ENCODE measurements around the gene PNPT1. TPM values are rescaled to one million over a fixed set of nuclear protein-coding genes. Genes with fewer than 3 reads are reported as not detected.
"Not testable (repeated sequence)": the region's sequence is repeated elsewhere in the genome, so short reads cannot be mapped to it uniquely, and the experiment has no call there.

PNPT1 gene
- total RNA-seq, 2 experiments from 2014 or later = 10.2 to 10.3 TPM

DNA sequence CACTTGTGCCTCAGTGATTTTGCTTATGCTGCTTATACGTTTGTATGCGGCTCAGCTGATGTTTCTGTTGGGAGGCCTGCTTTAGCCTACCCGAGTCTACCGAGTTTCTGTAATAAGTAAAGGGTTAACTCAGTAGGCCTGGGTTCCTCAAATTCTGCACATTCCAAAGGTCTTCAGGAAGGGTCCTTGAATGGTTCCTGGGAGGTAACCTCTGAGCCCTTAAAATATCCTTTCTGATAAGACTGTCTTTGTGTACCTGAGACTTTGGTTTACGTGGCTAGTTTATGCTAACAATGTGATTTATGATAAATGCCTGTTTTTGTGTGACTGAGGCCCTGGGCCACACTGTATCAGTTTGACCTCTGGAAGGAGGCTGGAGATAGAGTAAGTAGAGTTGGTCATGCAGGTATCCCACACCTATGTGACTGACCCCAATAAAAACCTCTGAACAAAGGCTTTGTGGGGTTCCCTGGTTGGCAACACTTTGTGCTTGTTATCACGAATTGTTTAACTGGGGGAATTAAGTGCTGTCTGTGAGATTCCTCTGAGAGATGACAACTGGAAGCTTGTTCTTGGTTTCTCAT is 18.9 kb upstream of the PNPT1 start:
- ATAC-seq (ENCODE audit: poor library complexity) (no peak), DNase-seq (no peak)
- Mint-ChIP-seq H3K27ac (no peak overlapping the region), H3K9me3 (no peaks in the 10 kb centered on the region), H3K4me3 (no peak overlapping the region), H3K36me3 (ENCODE audit: low read depth) (no peaks in the 10 kb centered on the region), H3K27me3 (peaks cover 2% of the 10 kb centered on the region), H3K4me1 (ENCODE audit: low read depth) (no peaks in the 10 kb centered on the region)
- Histone ChIP-seq H3K4me3 (ENCODE audit: low read length) (no peak overlapping the region), H3K4me1 (ENCODE audit: insufficient read depth, low read length) (no peaks in the 10 kb centered on the region), H3K27me3 (ENCODE audit: control insufficient read depth in 1 of 2, insufficient read depth in 2 of 2, low read length in 2 of 2) (no peaks in the 10 kb centered on the region), H3K27ac (ENCODE audit: low read depth in 1 of 2, low read length in 2 of 2) (no peak overlapping the region), H3K36me3 (ENCODE audit: insufficient read depth, low read length) (no peaks in the 10 kb centered on the region), H3K9me3 (ENCODE audit: control insufficient read depth in 1 of 2, insufficient read depth in 1 of 2, low read length in 2 of 2) (no peaks in the 10 kb centered on the region)
- CTCF ChIA-PET = no interaction called here
- intact Hi-C loops (cut with DNase I, micrococcal nuclease) = no loop called here
- TF ChIP-seq, protein P1, sequence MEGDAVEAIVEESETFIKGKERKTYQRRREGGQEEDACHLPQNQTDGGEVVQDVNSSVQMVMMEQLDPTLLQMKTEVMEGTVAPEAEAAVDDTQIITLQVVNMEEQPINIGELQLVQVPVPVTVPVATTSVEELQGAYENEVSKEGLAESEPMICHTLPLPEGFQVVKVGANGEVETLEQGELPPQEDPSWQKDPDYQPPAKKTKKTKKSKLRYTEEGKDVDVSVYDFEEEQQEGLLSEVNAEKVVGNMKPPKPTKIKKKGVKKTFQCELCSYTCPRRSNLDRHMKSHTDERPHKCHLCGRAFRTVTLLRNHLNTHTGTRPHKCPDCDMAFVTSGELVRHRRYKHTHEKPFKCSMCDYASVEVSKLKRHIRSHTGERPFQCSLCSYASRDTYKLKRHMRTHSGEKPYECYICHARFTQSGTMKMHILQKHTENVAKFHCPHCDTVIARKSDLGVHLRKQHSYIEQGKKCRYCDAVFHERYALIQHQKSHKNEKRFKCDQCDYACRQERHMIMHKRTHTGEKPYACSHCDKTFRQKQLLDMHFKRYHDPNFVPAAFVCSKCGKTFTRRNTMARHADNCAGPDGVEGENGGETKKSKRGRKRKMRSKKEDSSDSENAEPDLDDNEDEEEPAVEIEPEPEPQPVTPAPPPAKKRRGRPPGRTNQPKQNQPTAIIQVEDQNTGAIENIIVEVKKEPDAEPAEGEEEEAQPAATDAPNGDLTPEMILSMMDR (IDR thresholded peaks at IDR 0.05) = no peak
- POLR2A ChIA-PET = no interaction called here

DNA sequence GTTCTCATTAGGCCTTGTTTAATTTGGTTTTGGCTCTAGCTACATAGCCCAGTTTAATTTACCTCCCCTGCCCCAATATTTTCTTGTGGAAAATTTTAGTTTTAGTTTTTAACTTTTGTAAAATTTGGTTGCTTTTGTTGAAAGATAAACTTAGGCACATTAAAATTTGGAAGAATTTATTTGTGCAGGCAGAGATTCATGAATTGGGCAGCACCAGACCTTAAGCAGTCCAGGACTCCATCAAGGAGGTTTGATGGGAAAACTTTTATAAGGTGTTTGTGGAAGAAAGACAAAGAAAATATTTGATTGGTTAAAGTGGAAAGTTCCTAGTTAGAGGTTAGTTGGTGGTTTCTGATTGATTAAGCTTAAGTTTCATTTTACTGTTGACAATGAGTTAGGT is 16.4 kb upstream of the PNPT1 start:
- no peaks in the 10 kb centered on the region for H3K4me1 Mint-ChIP-seq (ENCODE audit: low read depth)
- H3K36me3 ChIP-seq (ENCODE audit: insufficient read depth, low read length) = no peaks in the 10 kb centered on the region
- no peaks in the 10 kb centered on the region for H3K9me3 Mint-ChIP-seq
- no peak for DNase-seq
- H3K4me3 ChIP-seq (ENCODE audit: low read length) = no peak overlapping the region
- TF ChIP-seq, protein P1 (IDR thresholded peaks at IDR 0.05) = no peak
- intact Hi-C loops (cut with DNase I, micrococcal nuclease) = no loop called here
- no peak for ATAC-seq (ENCODE audit: poor library complexity)
- no peak overlapping the region for H3K27ac Mint-ChIP-seq
- no peaks in the 10 kb centered on the region for H3K27me3 ChIP-seq (ENCODE audit: control insufficient read depth in 1 of 2, insufficient read depth in 2 of 2, low read length in 2 of 2)
- H3K36me3 Mint-ChIP-seq (ENCODE audit: low read depth) = no peaks in the 10 kb centered on the region
- H3K4me3 Mint-ChIP-seq = no peak overlapping the region
- no peak overlapping the region for H3K27ac ChIP-seq (ENCODE audit: low read depth in 1 of 2, low read length in 2 of 2)
- POLR2A ChIA-PET = no interaction called here
- H3K4me1 ChIP-seq (ENCODE audit: insufficient read depth, low read length) = no peaks in the 10 kb centered on the region
- peaks cover 16% of the 10 kb centered on the region for H3K27me3 Mint-ChIP-seq
- CTCF ChIA-PET = interaction anchor here (0.7 to 0.8 kb wide), 2 partner anchors 8 to 871 kb away, joined by 3 to 4 read pairs; no protein-coding TSS in a partner anchor
- no peaks in the 10 kb centered on the region for H3K9me3 ChIP-seq (ENCODE audit: control insufficient read depth in 1 of 2, insufficient read depth in 1 of 2, low read length in 2 of 2)

DNA sequence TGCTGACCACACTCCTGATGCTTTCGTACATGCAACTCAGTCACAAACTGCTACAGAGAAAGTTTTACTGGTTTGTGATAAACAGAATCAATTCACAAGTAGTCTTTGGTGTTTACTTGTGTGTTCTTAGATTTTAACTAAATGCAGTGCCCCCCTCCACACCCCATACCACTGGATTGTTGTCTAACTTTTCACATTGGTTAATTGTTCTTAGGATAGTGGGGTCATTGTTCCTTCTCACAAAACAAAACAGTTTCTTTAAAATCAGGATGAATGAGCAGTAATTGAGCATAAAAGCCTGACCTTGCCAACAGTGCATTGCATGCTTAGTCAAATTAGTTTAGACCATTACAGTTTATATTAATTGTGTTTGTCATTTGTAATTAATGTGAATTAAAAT is 14.1 kb upstream of the PNPT1 start:
- H3K4me1 Mint-ChIP-seq (ENCODE audit: low read depth) = no peaks in the 10 kb centered on the region
- Histone ChIP-seq H3K36me3 (ENCODE audit: insufficient read depth, low read length) (no peaks in the 10 kb centered on the region), H3K4me3 (ENCODE audit: low read length) (no peak overlapping the region), H3K9me3 (ENCODE audit: control insufficient read depth in 1 of 2, insufficient read depth in 1 of 2, low read length in 2 of 2) (no peaks in the 10 kb centered on the region), H3K4me1 (ENCODE audit: insufficient read depth, low read length) (no peaks in the 10 kb centered on the region), H3K27me3 (ENCODE audit: control insufficient read depth in 1 of 2, insufficient read depth in 2 of 2, low read length in 2 of 2) (no peaks in the 10 kb centered on the region), H3K27ac (ENCODE audit: low read depth in 1 of 2, low read length in 2 of 2) (no peak overlapping the region)
- no peak overlapping the region for H3K27ac Mint-ChIP-seq
- no peaks in the 10 kb centered on the region for H3K36me3 Mint-ChIP-seq (ENCODE audit: low read depth)
- POLR2A ChIA-PET = no interaction called here
- DNase-seq (no peak), ATAC-seq (ENCODE audit: poor library complexity) (no peak)
- TF ChIP-seq, protein P1 (IDR thresholded peaks at IDR 0.05) = no peak
- H3K9me3 Mint-ChIP-seq = no peaks in the 10 kb centered on the region
- intact Hi-C loops (cut with DNase I, micrococcal nuclease) = no loop called here
- H3K4me3 Mint-ChIP-seq = no peak overlapping the region
- H3K27me3 Mint-ChIP-seq = peaks cover 20% of the 10 kb centered on the region
- CTCF ChIA-PET = no interaction called here

DNA sequence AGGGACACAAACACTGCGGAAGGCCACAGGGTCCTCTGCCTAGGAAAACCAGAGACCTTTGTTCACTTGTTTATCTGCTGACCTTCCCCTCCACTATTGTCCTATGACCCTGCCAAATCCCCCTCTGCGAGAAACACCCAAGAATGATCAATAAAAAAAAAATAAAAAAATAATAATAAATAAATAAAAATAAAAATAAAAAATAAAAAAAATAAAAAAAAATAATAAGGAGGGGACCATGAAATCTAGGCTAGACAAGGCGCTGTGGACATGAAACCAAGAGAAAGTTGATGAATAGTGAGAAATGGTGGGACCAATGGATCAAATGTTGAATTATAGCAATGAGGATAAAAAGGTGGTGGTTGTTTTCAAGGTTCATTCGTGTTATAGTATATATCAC is 12.6 kb upstream of the PNPT1 start:
- H3K9me3 Mint-ChIP-seq; DNase-seq; H3K9me3 ChIP-seq (ENCODE audit: control insufficient read depth in 1 of 2, insufficient read depth in 1 of 2, low read length in 2 of 2); H3K36me3 Mint-ChIP-seq (ENCODE audit: low read depth); ATAC-seq (ENCODE audit: poor library complexity); CTCF ChIA-PET; H3K27ac Mint-ChIP-seq; H3K4me1 Mint-ChIP-seq (ENCODE audit: low read depth); H3K4me1 ChIP-seq (ENCODE audit: insufficient read depth, low read length); H3K36me3 ChIP-seq (ENCODE audit: insufficient read depth, low read length); H3K27ac ChIP-seq (ENCODE audit: low read depth in 1 of 2, low read length in 2 of 2); POLR2A ChIA-PET; H3K4me3 Mint-ChIP-seq; H3K27me3 ChIP-seq (ENCODE audit: control insufficient read depth in 1 of 2, insufficient read depth in 2 of 2, low read length in 2 of 2); intact Hi-C loops (cut with DNase I, micrococcal nuclease); H3K4me3 ChIP-seq (ENCODE audit: low read length): not testable (repeated sequence)
- peaks cover 20% of the 10 kb centered on the region for H3K27me3 Mint-ChIP-seq
